ENCODE data around the gene CENPF. TPM values are rescaled to one million over a fixed set of nuclear protein-coding genes. Genes with fewer than 3 reads are reported as not detected.
"Not testable (repeated sequence)": the region's sequence is repeated elsewhere in the genome, so short reads cannot be mapped to it uniquely, and the experiment has no call there.

CENPF gene
- total and polyA plus RNA-seq, 2 of the 13 experiments (the other 11 are each of a cell fraction or from before 2014, with no cell fraction given) = 14.7 to 84.9 TPM

- TF ChIP-seq EP300 (IDR thresholded peaks at IDR 0.05; ENCODE audit: low read depth in 2 of 2, low read length in 2 of 2) (peak in 1 of 2 experiments; percentile 46; a peak in 1 of 4 replicates), EP300 (CRISPR knock-in tag; IDR thresholded peaks at IDR 0.05; ENCODE audit: borderline replicate concordance) (no peak), PLSCR1 (CRISPR knock-in tag; IDR thresholded peaks at IDR 0.05; ENCODE audit: borderline replicate concordance) (no peak), AHDC1 (CRISPR knock-in tag; IDR thresholded peaks at IDR 0.05; ENCODE audit: borderline replicate concordance) (peak; percentile 73; the same call in 1 of the 2 replicates), GFI1 (CRISPR knock-in tag; IDR thresholded peaks at IDR 0.05; ENCODE audit: borderline replicate concordance) (peak; percentile 39; the same call in 1 of the 2 replicates), IKZF5 (CRISPR knock-in tag; IDR thresholded peaks at IDR 0.05) (peak; percentile 57; the same call in 1 of the 2 replicates), GATAD2A (CRISPR knock-in tag; IDR thresholded peaks at IDR 0.05) (peak; percentile 56; the same call in 1 of the 2 replicates), ZNF441 (CRISPR knock-in tag; IDR thresholded peaks at IDR 0.05; ENCODE audit: borderline replicate concordance) (0 out of 2 replicates have a peak, but pooled peaks have one; percentile 32)
Measured at GRCh38 chr1:214670098-214670497, 67.1 kb downstream of the CENPF start (continued).

- 94% methylated on average over 13 of the region's 29 CpGs for WGBS (ENCODE audit: low lambda C conversion rate)
- H3K9ac ChIP-seq (ENCODE audit: insufficient read depth, low read depth, low read length); H3K27me3 ChIP-seq (ENCODE audit: control insufficient read depth in 1 of 2, insufficient read depth in 2 of 2, low read length in 2 of 2); H4K20me1 ChIP-seq (ENCODE audit: insufficient read depth, low read length); H3K4me3 ChIP-seq (replicated peaks in 1 of 3; ENCODE audit: insufficient read depth in 1 of 3, low read depth in 2 of 3, low read length in 3 of 3); H3K9me3 ChIP-seq (ENCODE audit: low read length); H3K36me3 ChIP-seq (replicated peaks in 1 of 2; ENCODE audit: control insufficient read depth in 1 of 2, insufficient read depth in 2 of 2, low read length in 2 of 2); DNase-seq (ENCODE audit: low spot score); POLR2A ChIA-PET; ATAC-seq; H3K27ac ChIP-seq (ENCODE audit: extremely low read length, insufficient read depth, low read length); H2AFZ ChIP-seq (ENCODE audit: low read length); H3K4me2 ChIP-seq (ENCODE audit: low read depth, low read length); H3K79me2 ChIP-seq (ENCODE audit: insufficient read depth, low read length); CTCF ChIA-PET (ENCODE audit: low intra/inter-chr PET ratio, low total read pairs); BruUV-seq (replicated peaks); FAIRE-seq: not testable (repeated sequence)
- in situ Hi-C loops (cut with HindIII; ENCODE audit: extremely low pct_ligation_motif_present, low pct_unique_long_range_greater_than_20kb) = loop anchor here (10.0 kb wide), 1 partner anchor 162 kb away; no protein-coding TSS in a partner anchor
- peaks cover 33% of the 10 kb centered on the region for H3K4me1 ChIP-seq (ENCODE audit: insufficient read depth, low read length)
- intact Hi-C loops (cut with micrococcal nuclease; ENCODE audit: unreplicated experiment) = loop anchor here (10.0 kb wide), 1 partner anchor 162 kb away; no protein-coding TSS in a partner anchor
Measured at GRCh38 chr1:214673029-214673428, 70.0 kb downstream of the CENPF start.
